T-helper 9 cell (primary cell): Measurements from ENCODE around the gene LRRC56.
"Not testable (repeated sequence)": the region's sequence is repeated elsewhere in the genome, so short reads cannot be mapped to it uniquely, and the experiment has no call there.

Experiments
- DNase-seq: peaks from one replicate; pipeline ENCODE4 v3.0.0-alpha.2; 2020

LRRC56 gene

GRCh38 chr11:501683-502287 lies 35.5 kb upstream of the LRRC56 start:
- no peak for DNase-seq

- no peak for DNase-seq
These were observed 34.8 kb upstream of the LRRC56 start for GRCh38 chr11:502288-503178.

GRCh38 chr11:503179-503981 lies 33.9 kb upstream of the LRRC56 start:
- DNase-seq, result no peak

- no peak for DNase-seq
These were observed 33.0 kb upstream of the LRRC56 start for GRCh38 chr11:504053-504993.

GRCh38 chr11:504994-505344 lies 32.4 kb upstream of the LRRC56 start:
- no peak for DNase-seq

GRCh38 chr11:506238-506994 lies 30.9 kb upstream of the LRRC56 start:
- DNase-seq, result peak; percentile 96

- peak; percentile 100 for DNase-seq
These were observed 30.2 kb upstream of the LRRC56 start, which contains the start of gene RNH1 for GRCh38 chr11:506995-507726. RNH1 (minus strand) TSS chr11:507242; CDS start chr11:502162, 5,080 bp downstream.

GRCh38 chr11:507727-508515 lies 29.4 kb upstream of the LRRC56 start:
- no peak for DNase-seq

- DNase-seq, result no peak
These were observed 28.4 kb upstream of the LRRC56 start for GRCh38 chr11:508956-509355.

- DNase-seq, result no peak
These were observed 24.3 kb upstream of the LRRC56 start for GRCh38 chr11:512761-513595.

GRCh38 chr11:514606-515005 lies 22.7 kb upstream of the LRRC56 start:
- DNase-seq, result no peak

- no peak for DNase-seq
These were observed 22.2 kb upstream of the LRRC56 start for GRCh38 chr11:515131-515530.

- DNase-seq, result no peak
These were observed 20.9 kb upstream of the LRRC56 start for GRCh38 chr11:516400-516799.

- DNase-seq, result not testable (repeated sequence)
These were observed 20.2 kb upstream of the LRRC56 start for GRCh38 chr11:516918-517685.

- DNase-seq, result peak; percentile 91
These were observed 18.7 kb upstream of the LRRC56 start for GRCh38 chr11:518463-519202.

GRCh38 chr11:520428-521176 lies 16.7 kb upstream of the LRRC56 start:
- DNase-seq, result no peak
